Activated T-cell treated with anti-CD3 and anti-CD28 coated beads for 48 hours (primary cell): ENCODE results near the gene CYB561.
"Not testable (repeated sequence)": the region's sequence is repeated elsewhere in the genome, so short reads cannot be mapped to it uniquely, and the experiment has no call there.

ENCODE experiments used
- DNase-seq: peaks from one replicate; pipeline ENCODE4 v3.0.0-alpha.2; 2020; ENCODE audit warnings: low read depth

Gene CYB561

GRCh38 chr17:63478814-63479494, 32.8 kb upstream of the CYB561 start:
- peak; percentile 65 for DNase-seq

DNA sequence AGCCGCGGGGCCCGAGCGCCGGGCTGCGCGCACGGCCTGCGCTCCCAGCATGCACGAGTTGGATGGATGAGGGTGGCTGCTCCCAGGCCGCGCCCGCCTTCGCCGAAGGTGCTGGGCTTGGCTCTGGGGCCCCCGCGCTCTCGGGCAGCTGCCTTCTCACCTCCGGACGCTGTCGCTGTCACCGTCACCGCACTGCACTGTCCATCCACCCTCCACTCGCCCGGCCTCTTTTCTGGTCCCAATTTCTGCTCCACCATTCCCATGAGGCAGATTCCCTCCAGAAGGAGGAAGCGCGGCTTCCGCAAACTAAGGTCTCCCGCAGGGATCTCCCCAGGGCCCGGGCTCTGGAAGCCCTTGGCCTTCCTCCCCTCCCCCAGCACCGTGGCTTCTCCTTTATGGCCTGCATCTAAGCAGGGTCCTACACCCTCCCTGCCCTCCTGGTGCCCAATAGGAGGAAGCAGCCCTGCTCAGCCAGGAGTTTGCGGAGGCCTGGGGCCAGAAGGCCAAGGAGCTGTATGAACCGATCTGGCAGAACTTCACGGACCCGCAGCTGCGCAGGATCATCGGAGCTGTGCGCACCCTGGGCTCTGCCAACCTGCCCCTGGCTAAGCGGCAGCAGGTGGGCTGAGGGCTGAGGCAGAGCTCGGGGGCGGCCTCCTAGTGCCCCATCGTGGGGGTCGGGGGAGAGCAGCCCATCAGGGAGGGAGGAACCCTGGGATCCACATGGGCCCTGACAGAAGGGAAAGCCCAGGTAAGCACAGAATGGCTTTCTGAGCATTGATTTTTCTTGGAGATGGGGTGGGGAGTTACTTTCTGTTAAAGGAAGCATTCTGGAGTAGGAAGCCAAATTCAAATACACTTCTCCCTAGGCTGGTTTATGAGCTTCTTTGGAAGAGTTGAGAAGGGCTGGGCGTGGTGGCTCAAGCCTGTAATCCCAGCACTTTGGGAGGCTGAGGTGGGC, 31.7 kb upstream of the CYB561 start:
- DNase-seq, result no peak

GRCh38 chr17:63476854-63477479, 30.9 kb upstream of the CYB561 start, which contains the start of gene ACE:
ACE (plus strand) TSS chr17:63477061; CDS start chr17:63477095, 34 bp downstream.
- peak; percentile 32 for DNase-seq

- DNase-seq, result peak; percentile 5
Measured at GRCh38 chr17:63476459-63476853, 30.4 kb upstream of the CYB561 start.

DNA sequence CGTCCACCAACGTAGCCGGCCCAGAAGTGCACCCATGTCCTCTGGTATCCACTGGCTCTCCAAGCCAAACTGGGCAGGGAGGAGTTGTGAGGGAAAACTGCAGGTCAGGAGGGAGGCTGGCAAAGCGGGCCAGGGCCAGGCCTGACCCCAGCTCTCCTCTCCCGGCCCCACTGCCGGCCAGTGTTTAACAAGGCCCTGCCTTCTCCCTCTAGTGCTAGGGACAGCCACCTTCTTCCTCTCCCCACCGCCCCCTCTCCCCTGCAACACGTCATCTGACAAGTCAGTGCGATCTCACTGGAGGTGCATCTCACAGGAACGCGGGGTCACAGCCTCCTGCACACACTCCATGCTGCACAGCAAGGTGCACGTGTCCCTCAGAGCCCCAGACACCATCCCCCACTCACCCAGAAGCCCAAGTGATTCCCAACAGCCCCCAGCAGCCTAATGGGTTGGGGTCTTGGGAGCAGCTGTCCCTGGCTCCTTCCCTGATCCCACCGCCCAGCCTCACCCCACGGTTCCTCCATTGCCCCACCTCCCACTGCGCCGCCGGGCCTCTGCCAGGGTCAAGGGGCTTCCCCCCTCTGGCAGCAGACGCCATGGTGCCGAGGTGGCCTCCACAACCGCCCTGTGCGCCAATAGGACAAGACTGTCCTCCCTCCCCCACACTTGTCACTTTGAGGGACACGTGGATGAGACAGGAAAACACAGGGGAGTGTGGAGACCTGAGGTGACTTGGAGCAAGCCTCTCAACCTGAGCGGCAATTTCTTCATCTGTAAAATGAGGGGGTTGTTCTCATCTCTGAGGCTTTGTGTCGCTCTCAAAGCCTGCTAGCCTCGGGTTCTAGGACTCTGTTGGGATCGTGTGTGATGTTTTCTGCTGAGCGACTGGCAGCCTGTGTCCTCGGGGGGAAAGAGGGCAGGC, 29.6 kb upstream of the CYB561 start:
- no peak for DNase-seq

GRCh38 chr17:63474586-63475460, 28.7 kb upstream of the CYB561 start:
- no peak for DNase-seq

DNA sequence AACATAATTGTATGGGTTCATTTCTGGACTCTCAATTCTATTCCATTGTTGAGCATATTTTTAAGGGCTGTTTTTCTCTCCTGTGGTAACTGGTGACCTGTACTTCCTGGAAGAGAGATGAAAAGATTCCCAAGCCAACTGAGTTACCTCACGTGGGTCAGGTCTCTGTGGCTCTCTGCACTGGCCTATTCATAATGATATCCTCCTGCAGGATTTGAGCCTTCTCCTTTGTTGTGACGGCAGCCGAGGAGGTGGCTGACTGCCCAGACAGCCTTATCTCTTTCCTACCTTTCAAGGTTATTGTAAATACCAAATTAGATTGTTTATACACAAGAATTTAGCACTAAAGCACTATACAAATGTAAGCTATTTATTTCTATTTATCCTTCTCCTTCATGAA, 28.1 kb upstream of the CYB561 start:
- DNase-seq, result no peak

- DNase-seq, result not testable (repeated sequence)
Measured at GRCh38 chr17:63468099-63468498, 22.0 kb upstream of the CYB561 start.

DNA sequence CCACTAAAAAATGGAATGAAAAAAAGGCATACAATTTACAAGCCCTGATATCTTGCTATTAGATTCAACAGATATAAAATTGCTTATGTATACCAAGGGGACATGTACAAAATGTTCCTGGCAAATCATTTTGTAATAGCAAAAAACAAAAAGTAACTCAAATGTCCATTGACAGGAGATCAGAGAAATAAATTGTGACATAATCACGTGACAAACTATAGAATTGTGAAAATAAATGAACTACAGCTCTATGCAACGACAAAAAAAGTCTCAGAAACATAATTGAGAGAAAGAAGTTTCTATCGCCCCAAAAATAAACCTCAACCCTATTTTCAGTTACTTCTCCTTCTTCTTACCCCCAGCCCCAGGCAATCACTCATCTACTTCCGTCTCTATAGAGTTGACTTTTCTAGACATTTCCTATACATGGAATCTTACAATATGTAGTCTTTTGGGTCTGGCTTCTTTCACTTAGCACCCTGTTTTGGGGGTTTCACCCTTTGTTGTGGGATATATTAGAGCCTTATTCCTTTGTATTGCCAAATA, 18.7 kb upstream of the CYB561 start:
- no peak for DNase-seq

- DNase-seq, result no peak
Measured at GRCh38 chr17:63463771-63464170, 17.7 kb upstream of the CYB561 start.

- DNase-seq, result no peak
Measured at GRCh38 chr17:63460018-63460417, 13.9 kb upstream of the CYB561 start.

DNA sequence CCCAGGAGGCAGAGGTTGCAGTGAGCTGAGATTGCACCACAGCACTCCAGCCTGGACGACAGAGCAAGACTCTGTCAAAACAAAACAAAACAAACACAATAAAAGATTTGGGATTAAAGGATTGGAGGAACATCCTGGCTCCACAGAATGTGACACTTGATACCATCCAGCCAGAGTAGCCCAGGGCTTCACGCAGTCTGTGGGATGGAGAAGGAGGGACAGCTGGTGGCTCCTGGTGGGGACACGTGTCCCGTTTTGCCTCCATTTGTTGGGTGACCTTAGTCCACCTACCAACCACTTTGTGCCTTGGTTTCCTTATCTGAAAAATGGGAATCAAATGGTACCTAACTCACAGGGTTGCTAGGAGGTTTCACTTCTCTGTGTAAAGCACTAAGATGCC, 12.4 kb upstream of the CYB561 start:
- DNase-seq, result no peak

DNA sequence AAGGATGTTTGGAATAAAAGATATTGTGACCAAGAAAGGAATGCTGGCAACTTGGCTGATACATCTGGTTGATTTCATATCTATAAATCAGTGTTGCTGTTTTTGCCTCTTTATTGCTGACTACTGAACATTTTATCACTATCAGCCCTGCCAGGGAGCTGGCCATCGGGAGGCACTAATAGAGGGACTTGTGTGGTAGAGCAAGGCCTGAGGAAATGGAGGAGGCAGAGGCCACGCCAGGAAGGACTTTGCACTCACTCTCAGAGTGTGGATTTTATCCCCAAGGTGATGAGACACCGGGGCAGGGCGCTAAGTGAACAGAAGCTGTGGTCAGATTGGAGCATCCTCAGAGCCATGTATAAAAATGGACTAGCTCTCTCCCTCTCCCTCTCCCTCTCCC, 9.3 kb upstream of the CYB561 start:
- DNase-seq, result no peak

GRCh38 chr17:63454915-63455314, 8.8 kb upstream of the CYB561 start:
- DNase-seq, result no peak

DNA sequence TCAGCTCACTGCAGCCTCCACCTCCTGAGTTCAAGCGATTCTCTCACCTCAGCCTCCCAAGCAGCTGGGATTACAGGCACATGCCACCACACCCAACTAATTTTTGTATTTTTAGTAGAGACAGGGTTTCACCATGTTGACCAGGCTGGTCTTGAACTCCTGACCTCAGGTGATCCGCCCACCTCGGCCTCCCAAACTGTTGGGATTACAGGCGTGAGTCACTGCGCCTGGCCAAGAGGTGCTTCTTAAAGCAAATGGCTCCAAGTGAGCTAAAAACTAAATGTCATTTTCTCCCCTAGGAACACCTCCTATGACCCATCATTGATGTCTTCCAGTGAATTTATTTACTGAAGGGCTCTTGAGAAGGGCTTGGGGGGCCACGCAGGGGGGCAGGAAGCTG, 8.3 kb upstream of the CYB561 start:
- not testable (repeated sequence) for DNase-seq

DNA sequence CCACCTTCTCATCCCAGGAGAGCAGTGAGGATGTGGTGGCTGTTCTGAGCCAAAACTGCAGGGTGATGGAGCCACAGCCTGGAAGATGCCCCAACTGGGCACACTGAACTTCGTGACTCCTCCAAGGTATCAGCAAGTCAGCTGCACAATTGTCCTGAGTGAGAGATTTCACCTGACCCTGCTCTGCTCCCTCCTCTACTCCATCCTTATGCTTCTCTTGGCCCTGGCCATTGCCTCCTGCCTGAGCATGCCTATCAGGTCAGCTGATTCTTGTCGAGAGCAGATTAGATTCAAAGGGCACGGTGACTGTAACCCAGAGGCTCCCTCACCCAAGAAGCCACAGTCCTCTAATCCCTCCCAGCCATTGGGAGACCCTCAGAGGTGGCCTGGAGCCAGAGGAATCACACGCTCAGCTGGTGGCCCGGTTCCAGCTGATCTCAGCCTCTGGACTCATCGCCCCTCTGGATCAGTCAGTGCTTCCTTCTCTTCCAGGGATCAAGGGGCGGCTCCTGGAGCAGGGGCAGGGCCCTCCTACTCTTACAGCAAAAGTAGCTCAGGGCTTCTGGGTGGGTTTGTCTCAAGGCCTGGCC, 7.0 kb upstream of the CYB561 start:
- DNase-seq, result no peak

GRCh38 chr17:63452046-63452961, 6.2 kb upstream of the CYB561 start:
- no peak for DNase-seq

DNA sequence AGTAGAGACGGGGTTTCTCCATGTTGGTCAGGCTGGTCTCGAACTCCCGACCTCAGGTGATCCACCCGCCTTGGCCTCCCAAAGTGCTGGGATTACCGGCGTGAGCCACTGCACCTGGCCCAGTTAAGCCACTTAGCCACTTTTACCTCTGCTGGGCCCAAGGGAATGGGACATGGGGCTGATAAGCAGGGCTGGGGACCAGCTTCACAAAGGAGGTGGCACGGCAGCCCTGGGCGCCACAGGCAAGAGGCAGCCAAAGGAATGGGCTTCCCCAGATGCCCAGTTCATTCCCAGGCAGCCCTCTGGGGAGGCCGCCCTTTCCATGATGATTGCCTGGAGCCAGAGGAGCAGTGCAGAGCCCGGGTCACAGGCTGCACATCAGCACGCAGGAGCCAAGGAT, 5.0 kb upstream of the CYB561 start:
- DNase-seq, result no peak

DNA sequence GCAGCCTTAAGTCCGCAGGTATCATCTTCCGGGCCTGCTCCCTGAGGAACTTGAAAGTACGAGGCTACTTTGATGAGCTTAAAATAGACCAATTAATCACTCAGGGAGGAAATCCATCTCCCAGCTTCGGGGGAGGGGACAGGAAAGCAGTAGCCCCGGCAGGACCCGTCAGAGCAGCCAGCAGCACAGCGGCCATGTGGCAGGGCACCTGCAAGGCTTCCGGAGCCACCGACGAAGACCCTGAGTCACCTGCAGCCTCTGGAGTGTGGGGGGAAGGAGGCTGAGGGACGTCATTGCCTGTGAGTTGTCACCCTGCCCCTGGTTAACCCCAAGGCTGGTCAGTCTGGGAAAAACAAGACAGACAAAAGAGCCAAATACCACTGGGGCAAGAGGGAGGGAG, 4.4 kb upstream of the CYB561 start:
- no peak for DNase-seq
